Endothelial cell of umbilical vein (primary cell): ENCODE data around the gene P4HA3. TPM values are rescaled to one million over a fixed set of nuclear protein-coding genes. Genes with fewer than 3 reads are reported as not detected.

Experiments
- BruUV-seq: library from RNA; stranded (reverse); fragments of 400-500 nt; replicated peaks from 2 replicates; lab custom pipeline; 2021; lab: Mats Ljungman, UMichigan
- CTCF ChIA-PET: fragments of 300-600, 350-600 bp; sonication (Branson Sonifier 250); formaldehyde crosslinking; loops from one replicate; lab custom pipeline; 2021; ENCODE audit warnings: antibody characterized with exemption, inconsistent platforms; lab: Charles Lee
- POLR2A ChIA-PET: fragments of 300-600, 350-600 bp; sonication (Branson Sonifier 250); formaldehyde crosslinking; loops from one replicate; lab custom pipeline; 2021; ENCODE audit warnings: antibody characterized with exemption, inconsistent platforms; lab: Charles Lee
- DNase-seq: peaks from one replicate; pipeline ENCODE4 v3.0.0-alpha.2; 2011; ENCODE audit warnings: low read depth, low spot score
- FAIRE-seq: peaks from 2 replicates; lab custom pipeline; 2011; peaks lifted over from hg19 to GRCh38; lab: Jason Lieb, UNC
- H2AFZ ChIP-seq: 2 replicates; pipeline ENCODE4 v1.6.0; 2012; ENCODE audit warnings: low read depth, low read length, control low read depth, inconsistent platforms
- H3K27ac ChIP-seq: 2 replicates; pipeline ENCODE4 v1.5.1; 2011; ENCODE audit warnings: low read depth, mild to moderate bottlenecking, control low read depth, low read length, moderate library complexity; ENCODE audit not compliant: insufficient read depth
- H3K27me3 ChIP-seq, 2 experiments: 2 replicates each; pipeline versions ENCODE4 v1.6.0 to v1.6.1; 2011; ENCODE audit warnings: low read length in 2 of 2, mixed read lengths in 1 of 2; ENCODE audit not compliant: control insufficient read depth in 2 of 2, insufficient read depth in 2 of 2
- H3K36me3 ChIP-seq, 2 experiments: 2 replicates in 1 of 2; 3 replicates in 1 of 2; pipeline ENCODE4 v1.5.1; 2011; ENCODE audit warnings: low read length in 2 of 2, mild to moderate bottlenecking in 1 of 2, moderate library complexity in 1 of 2; ENCODE audit not compliant: control insufficient read depth in 2 of 2, insufficient read depth in 2 of 2; ENCODE audit errors: extremely low read depth in 1 of 2
- H3K4me1 ChIP-seq: 3 replicates; pipeline ENCODE4 v1.5.1; 2011; ENCODE audit warnings: mild to moderate bottlenecking, low read length; ENCODE audit not compliant: control insufficient read depth, insufficient read depth; ENCODE audit errors: extremely low read depth
- H3K4me2 ChIP-seq: 2 replicates; pipeline ENCODE4 v1.6.1; 2011; ENCODE audit warnings: low read length, control low read depth, mixed read lengths; ENCODE audit not compliant: insufficient read depth
- H3K4me3 ChIP-seq, 3 experiments: fragments of 200-600 bp in 1 of 3; sonication (generic), shearing (Covaris generic) in 1 of 3; replicated peaks in 1 of 3; 2 replicates each; pipeline ENCODE4 v1.5.1; 2011 to 2016; ENCODE audit warnings: control low read depth in 3 of 3, low read length in 3 of 3, mild to moderate bottlenecking in 2 of 3, inconsistent platforms in 1 of 3, low read depth in 1 of 3, moderate library complexity in 1 of 3; ENCODE audit not compliant: insufficient read depth in 1 of 3
- H3K79me2 ChIP-seq: 2 replicates; pipeline ENCODE4 v1.6.0; 2012; ENCODE audit warnings: low read length, inconsistent platforms; ENCODE audit not compliant: control insufficient read depth, insufficient read depth
- H3K9ac ChIP-seq: replicated peaks from 2 replicates; pipeline ENCODE3; 2011; ENCODE audit warnings: low read length, control low read depth; ENCODE audit not compliant: insufficient read depth; ENCODE audit errors: extremely low read depth
- H3K9me1 ChIP-seq: replicated peaks from 3 replicates; pipeline ENCODE4 v1.6.0; 2011; ENCODE audit warnings: mild to moderate bottlenecking, low read length; ENCODE audit not compliant: control insufficient read depth, insufficient read depth; ENCODE audit errors: extremely low read depth
- H3K9me3 ChIP-seq: replicated peaks from 2 replicates; pipeline ENCODE4 v1.5.1; 2012; ENCODE audit warnings: low read length, inconsistent platforms; ENCODE audit not compliant: control insufficient read depth, insufficient read depth
- H4K20me1 ChIP-seq: replicated peaks from 2 replicates; pipeline ENCODE3; 2011; ENCODE audit warnings: mild to moderate bottlenecking, low read length; ENCODE audit not compliant: control insufficient read depth, insufficient read depth; ENCODE audit errors: extremely low read depth
- EZH2 ChIP-seq: IDR thresholded peaks from 2 replicates; pipeline ENCODE4 v1.6.1; 2012; ENCODE audit warnings: borderline replicate concordance, low read depth, mild to moderate bottlenecking, moderate library complexity, low read length, inconsistent platforms; ENCODE audit not compliant: severe bottlenecking
- FOS ChIP-seq: IDR thresholded peaks from 2 replicates; pipeline ENCODE4 v1.6.1; 2011; ENCODE audit warnings: mild to moderate bottlenecking, low read length, moderate library complexity, borderline replicate concordance; ENCODE audit not compliant: insufficient read depth
- GATA2 ChIP-seq: IDR thresholded peaks from 2 replicates; pipeline ENCODE4 v1.7.0; 2011; ENCODE audit warnings: low read depth, mild to moderate bottlenecking, moderate library complexity, mixed read lengths, low read length; ENCODE audit not compliant: insufficient read length, insufficient read depth
- JUN ChIP-seq: IDR thresholded peaks from 2 replicates; pipeline ENCODE4 v1.6.1; 2011; ENCODE audit warnings: borderline replicate concordance, low read depth; ENCODE audit not compliant: insufficient read length, insufficient read depth
- MYC ChIP-seq: IDR thresholded peaks from one replicate; pipeline ENCODE4 v1.6.1; 2011; ENCODE audit warnings: mild to moderate bottlenecking, low read depth, low read length
- POLR2A ChIP-seq: IDR thresholded peaks from 2 replicates; pipeline ENCODE4 v1.6.1; 2012; ENCODE audit warnings: low read depth, mild to moderate bottlenecking, control low read depth, low read length
- POLR2AphosphoS5 ChIP-seq: IDR thresholded peaks from 2 replicates; pipeline ENCODE4 v1.6.1; 2012; ENCODE audit warnings: low read depth, mild to moderate bottlenecking, control low read depth, low read length, moderate library complexity; ENCODE audit not compliant: insufficient read depth
- dilution Hi-C: fragments of 300-500 bp; cut with MboI; formaldehyde crosslinking; loops from one replicate; pipeline ENCODE4 v1.15.0; 2019; ENCODE audit warnings: low sequenced_read_pairs; ENCODE audit not compliant: extremely low pct_ligation_motif_present
- intact Hi-C: fragments of 100-400 bp; cut with micrococcal nuclease; formaldehyde crosslinking; loops from one replicate; pipeline ENCODE4 v1.10.0; 2022
- polyA plus RNA-seq, 4 experiments: library from polyadenylated mRNA; depleted of rRNA in 3 of 4; stranded (reverse) in 3 of 4; unstranded in 1 of 4; fragments of >200 nt; gene quantifications; 2 replicates each; pipeline versions ENCODE4 v1.2.1 to v1.2.3, GENCODE V29; 2011 to 2012; ENCODE audit warnings: missing spikeins in 1 of 4
- total RNA-seq: library from RNA; stranded (reverse); gene quantifications from 2 replicates; pipeline ENCODE4 v1.2.3, GENCODE V29; 2021
- TF ChIP-seq, protein P1 (sequence below): IDR thresholded peaks from 2 replicates; pipeline ENCODE4 v1.6.1; 2011; ENCODE audit not compliant: insufficient read depth, insufficient read length
- TF ChIP-seq, protein P2 (sequence below), 2 donors: IDR thresholded peaks; 1 replicate in 1 of 2; 2 replicates in 1 of 2; pipeline ENCODE4 v1.5.1; 2011; ENCODE audit warnings: low read length in 2 of 2, mild to moderate bottlenecking in 2 of 2, moderate library complexity in 2 of 2, control low read depth in 1 of 2, inconsistent platforms in 1 of 2, low read depth in 1 of 2; ENCODE audit not compliant: insufficient read depth in 1 of 2; ENCODE audit errors: extremely low read depth in 1 of 2

P4HA3 gene
- total and polyA plus RNA-seq, 2 donors (not counting 3 experiments of a cell fraction or from before 2014, with no cell fraction given) = 26.9 to 40.0 TPM

DNA sequence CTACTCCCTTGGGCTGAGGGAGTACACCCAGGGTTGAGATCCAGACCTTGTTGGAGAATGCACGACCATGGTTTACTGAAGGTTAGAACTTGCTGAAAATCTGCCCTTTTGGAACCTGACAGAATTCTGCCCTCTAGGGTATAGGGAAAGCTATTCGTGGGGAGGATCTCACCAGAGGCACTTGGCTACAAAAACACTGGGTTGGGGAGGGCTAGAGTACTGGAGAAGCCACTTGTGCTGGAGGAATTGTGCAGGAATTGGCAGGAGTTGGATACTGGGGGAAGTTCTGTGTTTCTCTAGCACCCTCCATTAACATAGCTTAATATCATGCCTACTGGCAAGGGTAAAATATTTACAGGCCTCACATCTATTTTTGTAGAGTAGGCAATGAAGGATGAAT is 84.5 kb downstream of the P4HA3 start:
- Histone ChIP-seq H3K27ac (no peak overlapping the region), H4K20me1 (no peaks in the 10 kb centered on the region), H3K4me1 (no peaks in the 10 kb centered on the region), H3K9ac (no peak overlapping the region), H3K4me2 (no peak overlapping the region), H3K9me3 (no peaks in the 10 kb centered on the region), H3K9me1 (no peaks in the 10 kb centered on the region), H3K79me2 (no peaks in the 10 kb centered on the region), H3K36me3 (peaks cover 0 to 3% of the 10 kb centered on the region in 2 experiments), H2AFZ (no peak overlapping the region), H3K4me3 (no peak overlapping the region), H3K27me3 (no peaks in the 10 kb centered on the region)
- no TSS peak for BruUV-seq
- TF ChIP-seq MYC (no peak), GATA2 (no peak), JUN (no peak), EZH2 (no peak), FOS (no peak), POLR2A (no peak), POLR2AphosphoS5 (no peak)
- TF ChIP-seq, protein P1, sequence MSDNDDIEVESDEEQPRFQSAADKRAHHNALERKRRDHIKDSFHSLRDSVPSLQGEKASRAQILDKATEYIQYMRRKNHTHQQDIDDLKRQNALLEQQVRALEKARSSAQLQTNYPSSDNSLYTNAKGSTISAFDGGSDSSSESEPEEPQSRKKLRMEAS = no peak
- TF ChIP-seq, protein P2, sequence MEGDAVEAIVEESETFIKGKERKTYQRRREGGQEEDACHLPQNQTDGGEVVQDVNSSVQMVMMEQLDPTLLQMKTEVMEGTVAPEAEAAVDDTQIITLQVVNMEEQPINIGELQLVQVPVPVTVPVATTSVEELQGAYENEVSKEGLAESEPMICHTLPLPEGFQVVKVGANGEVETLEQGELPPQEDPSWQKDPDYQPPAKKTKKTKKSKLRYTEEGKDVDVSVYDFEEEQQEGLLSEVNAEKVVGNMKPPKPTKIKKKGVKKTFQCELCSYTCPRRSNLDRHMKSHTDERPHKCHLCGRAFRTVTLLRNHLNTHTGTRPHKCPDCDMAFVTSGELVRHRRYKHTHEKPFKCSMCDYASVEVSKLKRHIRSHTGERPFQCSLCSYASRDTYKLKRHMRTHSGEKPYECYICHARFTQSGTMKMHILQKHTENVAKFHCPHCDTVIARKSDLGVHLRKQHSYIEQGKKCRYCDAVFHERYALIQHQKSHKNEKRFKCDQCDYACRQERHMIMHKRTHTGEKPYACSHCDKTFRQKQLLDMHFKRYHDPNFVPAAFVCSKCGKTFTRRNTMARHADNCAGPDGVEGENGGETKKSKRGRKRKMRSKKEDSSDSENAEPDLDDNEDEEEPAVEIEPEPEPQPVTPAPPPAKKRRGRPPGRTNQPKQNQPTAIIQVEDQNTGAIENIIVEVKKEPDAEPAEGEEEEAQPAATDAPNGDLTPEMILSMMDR (IDR thresholded peaks at IDR 0.05; ENCODE audit: extremely low read depth in 1 of 2, insufficient read depth in 1 of 2, low read depth in 1 of 2, low read length in 2 of 2) = no peak
- ChIA-PET CTCF (interaction anchor here (1.1 to 1.8 kb wide), 2 partner anchors 9 to 29 kb away, joined by 3 to 5 read pairs; no protein-coding TSS in a partner anchor), POLR2A (no interaction called here)
- DNase-seq = no peak
- dilution Hi-C loops (no loop called here), intact Hi-C loops (no loop called here)
- no peak for FAIRE-seq
